Ishikawa (cell line): ENCODE results near the gene S100A1.

ENCODE experiments used
- CEBPB ChIP-seq: IDR thresholded peaks from 2 replicates; pipeline ENCODE4 v1.6.1; 2012
- CREB1 ChIP-seq: IDR thresholded peaks from 2 replicates; pipeline ENCODE4 v1.6.1; 2012; ENCODE audit warnings: low read depth
- EP300 ChIP-seq: IDR thresholded peaks from 2 replicates; pipeline ENCODE4 v1.6.1; 2012; ENCODE audit warnings: borderline replicate concordance
- NFIC ChIP-seq: IDR thresholded peaks from 2 replicates; pipeline ENCODE4 v1.6.1; 2012
- RAD21 ChIP-seq: IDR thresholded peaks from 2 replicates; pipeline ENCODE4 v1.6.1; 2012; ENCODE audit warnings: low read depth
- YY1 ChIP-seq: IDR thresholded peaks from 2 replicates; pipeline ENCODE4 v1.6.1; 2012; ENCODE audit warnings: low read depth
- TF ChIP-seq, protein P1 (sequence below): IDR thresholded peaks from 2 replicates; pipeline ENCODE4 v1.6.1; 2012; ENCODE audit warnings: low read depth, mild to moderate bottlenecking
- TF ChIP-seq, protein P2 (sequence below): IDR thresholded peaks from 2 replicates; pipeline ENCODE4 v1.6.1; 2012
- TF ChIP-seq, protein P3 (sequence below): IDR thresholded peaks from 2 replicates; pipeline ENCODE4 v1.6.1; 2012

DNA sequence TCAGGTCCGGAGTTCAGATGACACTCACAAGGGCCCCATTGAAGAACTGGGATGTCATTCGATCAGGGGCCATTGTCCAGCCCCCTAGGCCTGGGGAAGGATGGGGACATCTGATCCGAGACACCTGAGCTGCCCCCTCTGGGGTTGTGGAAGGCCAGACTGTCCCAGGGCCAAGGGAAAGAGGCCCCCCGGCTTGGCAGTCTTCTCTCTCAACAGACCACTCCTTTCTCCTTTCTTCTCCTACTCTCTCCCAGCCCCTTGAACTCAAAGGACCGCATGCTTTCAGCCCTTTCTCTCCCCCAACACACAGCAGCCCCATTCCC is 1.1 kb downstream of the S100A1 start:
- TF ChIP-seq EP300 (no peak), YY1 (no peak), CREB1 (no peak), NFIC (no peak), RAD21 (no peak), CEBPB (no peak)
- TF ChIP-seq, protein P1, sequence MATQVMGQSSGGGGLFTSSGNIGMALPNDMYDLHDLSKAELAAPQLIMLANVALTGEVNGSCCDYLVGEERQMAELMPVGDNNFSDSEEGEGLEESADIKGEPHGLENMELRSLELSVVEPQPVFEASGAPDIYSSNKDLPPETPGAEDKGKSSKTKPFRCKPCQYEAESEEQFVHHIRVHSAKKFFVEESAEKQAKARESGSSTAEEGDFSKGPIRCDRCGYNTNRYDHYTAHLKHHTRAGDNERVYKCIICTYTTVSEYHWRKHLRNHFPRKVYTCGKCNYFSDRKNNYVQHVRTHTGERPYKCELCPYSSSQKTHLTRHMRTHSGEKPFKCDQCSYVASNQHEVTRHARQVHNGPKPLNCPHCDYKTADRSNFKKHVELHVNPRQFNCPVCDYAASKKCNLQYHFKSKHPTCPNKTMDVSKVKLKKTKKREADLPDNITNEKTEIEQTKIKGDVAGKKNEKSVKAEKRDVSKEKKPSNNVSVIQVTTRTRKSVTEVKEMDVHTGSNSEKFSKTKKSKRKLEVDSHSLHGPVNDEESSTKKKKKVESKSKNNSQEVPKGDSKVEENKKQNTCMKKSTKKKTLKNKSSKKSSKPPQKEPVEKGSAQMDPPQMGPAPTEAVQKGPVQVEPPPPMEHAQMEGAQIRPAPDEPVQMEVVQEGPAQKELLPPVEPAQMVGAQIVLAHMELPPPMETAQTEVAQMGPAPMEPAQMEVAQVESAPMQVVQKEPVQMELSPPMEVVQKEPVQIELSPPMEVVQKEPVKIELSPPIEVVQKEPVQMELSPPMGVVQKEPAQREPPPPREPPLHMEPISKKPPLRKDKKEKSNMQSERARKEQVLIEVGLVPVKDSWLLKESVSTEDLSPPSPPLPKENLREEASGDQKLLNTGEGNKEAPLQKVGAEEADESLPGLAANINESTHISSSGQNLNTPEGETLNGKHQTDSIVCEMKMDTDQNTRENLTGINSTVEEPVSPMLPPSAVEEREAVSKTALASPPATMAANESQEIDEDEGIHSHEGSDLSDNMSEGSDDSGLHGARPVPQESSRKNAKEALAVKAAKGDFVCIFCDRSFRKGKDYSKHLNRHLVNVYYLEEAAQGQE: no peak
- TF ChIP-seq, protein P2, sequence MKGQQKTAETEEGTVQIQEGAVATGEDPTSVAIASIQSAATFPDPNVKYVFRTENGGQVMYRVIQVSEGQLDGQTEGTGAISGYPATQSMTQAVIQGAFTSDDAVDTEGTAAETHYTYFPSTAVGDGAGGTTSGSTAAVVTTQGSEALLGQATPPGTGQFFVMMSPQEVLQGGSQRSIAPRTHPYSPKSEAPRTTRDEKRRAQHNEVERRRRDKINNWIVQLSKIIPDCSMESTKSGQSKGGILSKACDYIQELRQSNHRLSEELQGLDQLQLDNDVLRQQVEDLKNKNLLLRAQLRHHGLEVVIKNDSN: no peak
- TF ChIP-seq, protein P3, sequence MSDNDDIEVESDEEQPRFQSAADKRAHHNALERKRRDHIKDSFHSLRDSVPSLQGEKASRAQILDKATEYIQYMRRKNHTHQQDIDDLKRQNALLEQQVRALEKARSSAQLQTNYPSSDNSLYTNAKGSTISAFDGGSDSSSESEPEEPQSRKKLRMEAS: no peak
